Glutamatergic neuron (in vitro differentiated cells): ENCODE results near the gene BSND. TPM values are rescaled to one million over a fixed set of nuclear protein-coding genes. Genes with fewer than 3 reads are reported as not detected.
A peak's percentile ranks its signal among the peaks of the same experiment; 100 is the strongest.

Experiments
- DNase-seq: peaks from one replicate; pipeline ENCODE4 v3.0.0; 2022
- H3K27ac Mint-ChIP-seq: one replicate; pipeline ENCODE4 v1.8.0; 2020; ENCODE audit warnings: mild to moderate bottlenecking, mixed read lengths, inconsistent platforms; ENCODE audit not compliant: unreplicated experiment
- H3K27me3 Mint-ChIP-seq: one replicate; pipeline ENCODE4 v1.8.0; 2020; ENCODE audit warnings: mild to moderate bottlenecking, moderate library complexity, mixed read lengths, inconsistent platforms; ENCODE audit not compliant: unreplicated experiment
- H3K36me3 Mint-ChIP-seq: one replicate; pipeline ENCODE4 v1.8.0; 2020; ENCODE audit warnings: mild to moderate bottlenecking, mixed read lengths, inconsistent platforms; ENCODE audit not compliant: unreplicated experiment
- H3K4me1 Mint-ChIP-seq: one replicate; pipeline ENCODE4 v1.8.0; 2020; ENCODE audit warnings: mild to moderate bottlenecking, low read depth, mixed read lengths, inconsistent platforms; ENCODE audit not compliant: unreplicated experiment
- H3K4me3 Mint-ChIP-seq: one replicate; pipeline ENCODE4 v1.8.0; 2020; ENCODE audit warnings: mild to moderate bottlenecking, mixed read lengths, inconsistent platforms; ENCODE audit not compliant: unreplicated experiment
- H3K9me3 Mint-ChIP-seq: one replicate; pipeline ENCODE4 v1.8.0; 2020; ENCODE audit warnings: mild to moderate bottlenecking, moderate library complexity, mixed read lengths, inconsistent platforms; ENCODE audit not compliant: unreplicated experiment
- CTCF ChIP-seq: fragments of 200-600 bp; sonication (generic); IDR thresholded peaks from one replicate; pipeline ENCODE4 v1.5.0; 2021; ENCODE audit not compliant: partially characterized antibody, unreplicated experiment
- total RNA-seq: library from RNA; stranded (reverse); fragmentation: NEBNext Ultra II Directional; extraction: Animal tissue kit (Norgen Biotek cat#: 25700); gene quantifications from one replicate; pipeline ENCODE4 v1.2.1, GENCODE V29; 2021; ENCODE audit not compliant: unreplicated experiment

Gene BSND
- total RNA-seq, 1 donor from 2014 or later, result not detected

GRCh38 chr1:55047611-55048010 lies 48.9 kb downstream of the BSND start:
- Mint-ChIP-seq H3K4me1 (peaks cover 5% of the 10 kb centered on the region), H3K27ac (no peak overlapping the region), H3K9me3 (peaks cover 3% of the 10 kb centered on the region), H3K36me3 (no peaks in the 10 kb centered on the region), H3K27me3 (peaks cover 6% of the 10 kb centered on the region), H3K4me3 (no peak overlapping the region)
- DNase-seq, result no peak
- no peak for TF ChIP-seq CTCF

GRCh38 chr1:55048453-55049270 lies 49.9 kb downstream of the BSND start:
- DNase-seq, result no peak
- peaks cover 6% of the 10 kb centered on the region for H3K27me3 Mint-ChIP-seq
- H3K9me3 Mint-ChIP-seq, result peaks cover 3% of the 10 kb centered on the region
- H3K4me1 Mint-ChIP-seq, result peaks cover 3% of the 10 kb centered on the region
- TF ChIP-seq CTCF, result no peak
- H3K4me3 Mint-ChIP-seq, result no peak overlapping the region
- H3K27ac Mint-ChIP-seq, result peak overlapping the region; percentile 8
- no peaks in the 10 kb centered on the region for H3K36me3 Mint-ChIP-seq

- no peak for DNase-seq
- H3K36me3 Mint-ChIP-seq, result no peaks in the 10 kb centered on the region
- H3K27me3 Mint-ChIP-seq, result peaks cover 6% of the 10 kb centered on the region
- H3K9me3 Mint-ChIP-seq, result peaks cover 3% of the 10 kb centered on the region
- H3K4me3 Mint-ChIP-seq, result no peak overlapping the region
- no peak overlapping the region for H3K27ac Mint-ChIP-seq
- H3K4me1 Mint-ChIP-seq, result peaks cover 3% of the 10 kb centered on the region
- no peak for TF ChIP-seq CTCF
Measured at GRCh38 chr1:55049271-55049913, 50.7 kb downstream of the BSND start.

GRCh38 chr1:55049914-55050278 lies 51.2 kb downstream of the BSND start:
- TF ChIP-seq CTCF, result no peak
- Mint-ChIP-seq H3K9me3 (peaks cover 3% of the 10 kb centered on the region), H3K27ac (no peak overlapping the region), H3K36me3 (no peaks in the 10 kb centered on the region), H3K27me3 (peaks cover 4% of the 10 kb centered on the region), H3K4me1 (peaks cover 2% of the 10 kb centered on the region), H3K4me3 (no peak overlapping the region)
- DNase-seq, result no peak

GRCh38 chr1:55050283-55050682 lies 51.5 kb downstream of the BSND start:
- TF ChIP-seq CTCF, result no peak
- Mint-ChIP-seq H3K9me3 (peaks cover 3% of the 10 kb centered on the region), H3K27ac (no peak overlapping the region), H3K4me3 (no peak overlapping the region), H3K27me3 (peaks cover 3% of the 10 kb centered on the region), H3K36me3 (no peaks in the 10 kb centered on the region), H3K4me1 (peaks cover 1% of the 10 kb centered on the region)
- DNase-seq, result no peak
